Hepatocyte (in vitro differentiated cells): Measurements from ENCODE around the gene CLTB.

Experiments
- EZH2 ChIP-seq: fragments of 200-600 bp; sonication (generic); IDR thresholded peaks from 2 replicates; pipeline ENCODE4 v1.6.1; 2016; ENCODE audit warnings: antibody characterized with exemption, mild to moderate bottlenecking, borderline replicate concordance
- TF ChIP-seq, protein P1 (sequence below): fragments of 200-600 bp; sonication (generic); IDR thresholded peaks from 2 replicates; pipeline ENCODE4 v1.5.1; 2016; ENCODE audit warnings: antibody characterized with exemption, mild to moderate bottlenecking; ENCODE audit not compliant: poor library complexity

DNA sequence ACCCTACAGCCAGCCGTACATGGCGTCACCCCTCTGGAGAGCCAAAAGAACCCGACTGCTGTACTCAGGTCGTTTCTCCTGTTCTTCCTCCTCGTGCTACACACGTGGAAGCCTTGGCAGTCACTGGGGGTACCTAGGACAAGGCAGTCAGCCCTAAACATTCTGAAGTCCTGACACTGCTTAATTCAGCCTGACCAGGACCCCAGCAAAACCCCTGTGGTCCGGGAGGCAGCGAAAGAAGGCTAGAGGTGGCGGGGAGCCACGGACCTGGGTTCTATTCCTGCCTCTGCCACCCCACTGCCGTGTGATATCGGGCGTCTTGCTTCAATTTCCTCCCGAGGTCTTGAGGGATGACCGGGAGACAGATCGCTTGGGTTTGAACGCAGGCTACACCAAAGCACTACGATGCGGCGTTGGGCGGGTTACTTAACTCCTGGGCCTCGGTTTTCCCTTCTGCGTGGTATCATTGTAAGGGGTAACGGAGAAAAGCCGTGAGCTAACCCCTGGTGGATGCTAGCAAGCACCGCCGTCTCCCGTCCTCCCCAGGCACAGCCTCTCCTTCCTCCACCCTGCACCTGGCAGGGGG is 51.5 kb downstream of the CLTB start:
- TF ChIP-seq, protein P1, sequence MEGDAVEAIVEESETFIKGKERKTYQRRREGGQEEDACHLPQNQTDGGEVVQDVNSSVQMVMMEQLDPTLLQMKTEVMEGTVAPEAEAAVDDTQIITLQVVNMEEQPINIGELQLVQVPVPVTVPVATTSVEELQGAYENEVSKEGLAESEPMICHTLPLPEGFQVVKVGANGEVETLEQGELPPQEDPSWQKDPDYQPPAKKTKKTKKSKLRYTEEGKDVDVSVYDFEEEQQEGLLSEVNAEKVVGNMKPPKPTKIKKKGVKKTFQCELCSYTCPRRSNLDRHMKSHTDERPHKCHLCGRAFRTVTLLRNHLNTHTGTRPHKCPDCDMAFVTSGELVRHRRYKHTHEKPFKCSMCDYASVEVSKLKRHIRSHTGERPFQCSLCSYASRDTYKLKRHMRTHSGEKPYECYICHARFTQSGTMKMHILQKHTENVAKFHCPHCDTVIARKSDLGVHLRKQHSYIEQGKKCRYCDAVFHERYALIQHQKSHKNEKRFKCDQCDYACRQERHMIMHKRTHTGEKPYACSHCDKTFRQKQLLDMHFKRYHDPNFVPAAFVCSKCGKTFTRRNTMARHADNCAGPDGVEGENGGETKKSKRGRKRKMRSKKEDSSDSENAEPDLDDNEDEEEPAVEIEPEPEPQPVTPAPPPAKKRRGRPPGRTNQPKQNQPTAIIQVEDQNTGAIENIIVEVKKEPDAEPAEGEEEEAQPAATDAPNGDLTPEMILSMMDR: no peak
- TF ChIP-seq EZH2: no peak
